Measurements from ENCODE around the gene SURF1. TPM values are rescaled to one million over a fixed set of nuclear protein-coding genes. Genes with fewer than 3 reads are reported as not detected.
A peak's percentile ranks its signal among the peaks of the same experiment; 100 is the strongest.

The SURF1 gene
- total RNA-seq, 1 experiment from 2014 or later: 28.1 TPM

GRCh38 chr9:133369422-133369821, 13.1 kb upstream of the SURF1 start:
- Histone ChIP-seq H3K27ac (ENCODE audit: low read length) (no peak overlapping the region), H3K9me3 (ENCODE audit: low read length) (no peaks in the 10 kb centered on the region), H3K4me2 (ENCODE audit: low read length) (no peak overlapping the region), H3K4me3 (ENCODE audit: low read length) (no peak overlapping the region), H3K36me3 (ENCODE audit: low read depth, low read length) (peaks cover 8% of the 10 kb centered on the region; the same call in 1 of the 2 replicates), H3K9ac (ENCODE audit: low read length) (no peak overlapping the region), H2AFZ (ENCODE audit: low read length) (no peak overlapping the region), H3K4me1 (ENCODE audit: insufficient read depth, low read length) (peaks cover 8% of the 10 kb centered on the region; the same call in 1 of the 2 replicates), H3K79me2 (ENCODE audit: low read length) (peaks cover 77% of the 10 kb centered on the region), H3K27me3 (ENCODE audit: low read length) (no peaks in the 10 kb centered on the region), H3K9me2 (replicated peaks; ENCODE audit: low read length) (no peaks in the 10 kb centered on the region), H3F3A (ENCODE audit: low read length, unreplicated experiment) (no peaks in the 10 kb centered on the region), H4K20me1 (ENCODE audit: low read length) (peaks cover 34% of the 10 kb centered on the region; the same call in 1 of the 2 replicates)
- intact Hi-C loops (cut with micrococcal nuclease): no loop called here
- DNase-seq (no peak), ATAC-seq (no peak)
- ChIA-PET POLR2A (ENCODE audit: unreplicated experiment) (interaction anchor here (1.5 kb wide), 1 partner anchor 18 kb away, joined by 4 read pairs; no protein-coding TSS in a partner anchor), CTCF (no interaction called here)
- TF ChIP-seq EZH2phosphoT487 (IDR thresholded peaks at IDR 0.05; ENCODE audit: borderline replicate concordance, low read length) (no peak), CTCF (conservative IDR thresholded peaks at IDR 0.05; ENCODE audit: low read depth, low read length) (no peak), EZH2 (IDR thresholded peaks at IDR 0.05; ENCODE audit: low read length, unreplicated experiment) (no peak)
- BruUV-seq (replicated peaks): no TSS peak

- Histone ChIP-seq H4K20me1 (ENCODE audit: low read length) (peaks cover 34% of the 10 kb centered on the region; the same call in 1 of the 2 replicates), H3K36me3 (ENCODE audit: low read depth, low read length) (peaks cover 11% of the 10 kb centered on the region; the same call in 1 of the 2 replicates)
Observed at GRCh38 chr9:133368249-133368881, 12.1 kb upstream of the SURF1 start.

More at GRCh38 chr9:133368249-133368881, 12.1 kb upstream of the SURF1 start:
- Histone ChIP-seq H3K9me3 (ENCODE audit: low read length) (no peaks in the 10 kb centered on the region), H3K27me3 (ENCODE audit: low read length) (no peaks in the 10 kb centered on the region), H3K4me2 (ENCODE audit: low read length) (no peak overlapping the region), H3K27ac (ENCODE audit: low read length) (no peak overlapping the region), H3K4me3 (ENCODE audit: low read length) (no peak overlapping the region), H3K9ac (ENCODE audit: low read length) (no peak overlapping the region), H3F3A (ENCODE audit: low read length, unreplicated experiment) (no peaks in the 10 kb centered on the region), H3K79me2 (ENCODE audit: low read length) (peaks cover 67% of the 10 kb centered on the region), H2AFZ (ENCODE audit: low read length) (no peak overlapping the region), H3K4me1 (ENCODE audit: insufficient read depth, low read length) (peaks cover 8% of the 10 kb centered on the region; the same call in 1 of the 2 replicates), H3K9me2 (replicated peaks; ENCODE audit: low read length) (no peaks in the 10 kb centered on the region)
- DNase-seq (no peak), ATAC-seq (peak; percentile 45)
- CTCF ChIA-PET: no interaction called here
- TF ChIP-seq EZH2phosphoT487 (IDR thresholded peaks at IDR 0.05; ENCODE audit: borderline replicate concordance, low read length) (no peak), CTCF (conservative IDR thresholded peaks at IDR 0.05; ENCODE audit: low read depth, low read length) (no peak), EZH2 (IDR thresholded peaks at IDR 0.05; ENCODE audit: low read length, unreplicated experiment) (no peak)
- intact Hi-C loops (cut with micrococcal nuclease): no loop called here
- POLR2A ChIA-PET (ENCODE audit: unreplicated experiment): interaction anchor here (1.5 kb wide), 1 partner anchor 17 kb away, joined by 4 read pairs; no protein-coding TSS in a partner anchor
- no TSS peak for BruUV-seq (replicated peaks)
